GM23248 (cell line): ENCODE results near the gene SMPD3. TPM values are rescaled to one million over a fixed set of nuclear protein-coding genes. Genes with fewer than 3 reads are reported as not detected.

ENCODE experiments used
- DNase-seq: peaks from one replicate; pipeline ENCODE4 v3.0.0-alpha.2; 2015
- H2AFZ ChIP-seq: fragments of 200-600 bp; sonication (generic); 2 replicates; pipeline ENCODE4 v1.6.1; 2016; ENCODE audit warnings: antibody characterized with exemption
- H3F3A ChIP-seq: fragments of 200-600 bp; sonication (generic); 2 replicates; pipeline ENCODE4 v1.6.1; 2016; ENCODE audit warnings: mild to moderate bottlenecking, antibody characterized with exemption, mixed run types; ENCODE audit not compliant: insufficient read depth
- H3K27ac ChIP-seq: fragments of 200-600 bp; sonication (generic); 2 replicates; pipeline ENCODE4 v1.5.1; 2016; ENCODE audit warnings: mild to moderate bottlenecking
- H3K27me3 ChIP-seq: fragments of 200-600 bp; sonication (generic); replicated peaks from 2 replicates; pipeline ENCODE4 v1.6.1; 2016; ENCODE audit warnings: mild to moderate bottlenecking; ENCODE audit not compliant: insufficient read depth
- H3K36me3 ChIP-seq: fragments of 200-600 bp; sonication (generic); 2 replicates; pipeline ENCODE4 v1.6.1; 2016; ENCODE audit warnings: low read depth, mild to moderate bottlenecking
- H3K4me1 ChIP-seq: fragments of 200-600 bp; sonication (generic); 2 replicates; pipeline ENCODE4 v1.6.1; 2016; ENCODE audit warnings: mild to moderate bottlenecking; ENCODE audit not compliant: insufficient read depth
- H3K4me2 ChIP-seq: fragments of 200-600 bp; sonication (generic); one replicate; pipeline ENCODE4 v1.6.1; 2016; ENCODE audit warnings: mild to moderate bottlenecking; ENCODE audit not compliant: unreplicated experiment
- H3K4me3 ChIP-seq: fragments of 200-600 bp; sonication (generic); 2 replicates; pipeline ENCODE4 v1.5.1; 2016; ENCODE audit warnings: mild to moderate bottlenecking
- H3K79me2 ChIP-seq: fragments of 200-600 bp; sonication (generic); 2 replicates; pipeline ENCODE4 v1.6.1; 2016; ENCODE audit warnings: mild to moderate bottlenecking; ENCODE audit not compliant: insufficient read depth
- H3K9ac ChIP-seq: fragments of 200-600 bp; sonication (generic); 2 replicates; pipeline ENCODE4 v1.6.1; 2016; ENCODE audit warnings: mild to moderate bottlenecking
- H3K9me2 ChIP-seq: fragments of 200-600 bp; sonication (generic); 2 replicates; pipeline ENCODE4 v1.6.1; 2016; ENCODE audit warnings: mixed run types, mild to moderate bottlenecking, moderate library complexity; ENCODE audit not compliant: insufficient read depth
- H3K9me3 ChIP-seq: fragments of 200-600 bp; sonication (generic); one replicate; pipeline ENCODE4 v1.6.1; 2017; ENCODE audit warnings: low read depth
- H4K20me1 ChIP-seq: fragments of 200-600 bp; sonication (generic); 2 replicates; pipeline ENCODE4 v1.6.0; 2016; ENCODE audit not compliant: insufficient read depth
- EZH2 ChIP-seq: fragments of 200-600 bp; sonication (generic); IDR thresholded peaks from 2 replicates; pipeline ENCODE4 v1.6.1; 2018; ENCODE audit warnings: antibody characterized with exemption, mild to moderate bottlenecking; ENCODE audit not compliant: insufficient read depth, poor library complexity, severe bottlenecking
- EZH2phosphoT487 ChIP-seq: fragments of 200-600 bp; sonication (generic); IDR thresholded peaks from 2 replicates; pipeline ENCODE4 v1.6.1; 2018; ENCODE audit warnings: antibody characterized with exemption, moderate library complexity, mild to moderate bottlenecking, low read depth; ENCODE audit not compliant: insufficient read depth
- WGBS, 2 experiments: methylation state at CpG; one replicate each; pipeline ENCODE4 v1.1.6; 2015 to 2017; ENCODE audit warnings: low lambda C conversion rate in 2 of 2, low coverage in 1 of 2; ENCODE audit errors: missing lambda C conversion rate in 2 of 2; 5-methylcytosine and 5-hydroxymethylcytosine counted together
- in situ Hi-C: fragments of 300-500 bp; cut with MboI; formaldehyde crosslinking; loops from 2 replicates; pipeline ENCODE4 v1.15.0; 2020
- polyA plus RNA-seq: library from polyadenylated mRNA; unstranded; fragments of >200 nt; fragmentation: Nextera tagmentation; extraction: Ambion mirVana; gene quantifications from 2 replicates; pipeline ENCODE4 v1.2.1, GENCODE V29; 2016
- total RNA-seq: library from RNA; depleted of rRNA; stranded (reverse); fragments of >200 nt; shearing (Covaris generic); gene quantifications from 2 replicates; pipeline ENCODE4 v1.2.3, GENCODE V29; 2014

Gene SMPD3
- total and polyA plus RNA-seq, 2 experiments from 2014 or later, result 0.24 to 0.32 TPM

DNA sequence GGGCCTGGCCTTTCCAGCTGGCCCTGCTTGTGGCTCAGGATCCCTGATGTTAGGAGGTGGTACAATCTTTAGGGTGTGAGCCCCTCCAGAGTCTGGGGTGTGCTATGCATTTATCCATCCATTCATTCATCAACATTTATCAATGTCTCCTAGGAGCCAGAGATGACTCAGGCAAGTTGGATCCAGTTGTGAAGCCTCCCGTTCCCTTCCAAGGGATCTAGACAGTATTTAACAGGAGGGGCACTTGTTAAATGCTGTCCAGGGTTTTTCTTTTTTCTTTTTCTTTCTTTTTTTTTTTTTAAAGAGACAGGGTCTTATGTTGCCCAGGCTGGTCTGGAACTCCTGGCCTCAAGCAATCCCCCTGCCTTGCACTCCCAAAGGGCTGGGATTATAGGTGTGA, 42.0 kb upstream of the SMPD3 start:
- DNase-seq, result no peak
- TF ChIP-seq EZH2phosphoT487, result no peak
- TF ChIP-seq EZH2, result no peak
- no peaks in the 10 kb centered on the region for H3K27me3 ChIP-seq
- no peak overlapping the region for H3K9ac ChIP-seq
- no peak overlapping the region for H3K27ac ChIP-seq
- no peaks in the 10 kb centered on the region for H4K20me1 ChIP-seq
- H3K4me2 ChIP-seq, result no peak overlapping the region
- no peak overlapping the region for H2AFZ ChIP-seq
- H3K79me2 ChIP-seq, result no peaks in the 10 kb centered on the region
- H3K36me3 ChIP-seq, result no peaks in the 10 kb centered on the region
- peaks cover 3% of the 10 kb centered on the region; the same call in 1 of the 2 replicates for H3K4me1 ChIP-seq
- H3K9me2 ChIP-seq, result no peaks in the 10 kb centered on the region
- H3K9me3 ChIP-seq, result no peaks in the 10 kb centered on the region
- 29 to 34% methylated on average over 1 of the region's 1 CpG for WGBS, 2 experiments
- H3K4me3 ChIP-seq, result no peak overlapping the region
- in situ Hi-C loops, result no loop called here
- no peaks in the 10 kb centered on the region for H3F3A ChIP-seq

DNA sequence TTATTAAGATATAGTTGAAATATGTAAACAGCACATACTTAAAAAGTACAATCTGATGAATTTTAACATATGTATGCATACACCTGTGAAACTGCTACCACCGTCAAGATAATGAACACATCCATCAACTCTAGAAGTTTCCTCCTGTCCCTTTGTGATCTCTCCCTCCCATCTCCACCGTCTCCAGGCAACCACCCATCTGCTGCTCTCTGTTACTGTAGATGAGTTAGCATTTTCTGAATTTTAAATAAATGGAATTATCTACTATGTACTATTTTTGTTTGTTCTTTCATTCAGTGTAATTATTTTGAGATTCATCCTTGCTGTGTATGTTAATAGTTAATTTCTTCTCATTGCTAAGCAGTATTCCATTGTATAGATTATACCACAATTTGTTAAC, 40.2 kb upstream of the SMPD3 start:
- TF ChIP-seq EZH2 (no peak), EZH2phosphoT487 (no peak)
- no peak overlapping the region for H2AFZ ChIP-seq
- no peaks in the 10 kb centered on the region for H3F3A ChIP-seq
- peaks cover 3% of the 10 kb centered on the region; the same call in 1 of the 2 replicates for H3K4me1 ChIP-seq
- no peak overlapping the region for H3K4me3 ChIP-seq
- no peaks in the 10 kb centered on the region for H3K9me2 ChIP-seq
- H3K9me3 ChIP-seq, result no peaks in the 10 kb centered on the region
- 23 to 26% methylated on average over 2 of the region's 2 CpGs for WGBS, 2 experiments
- H3K9ac ChIP-seq, result no peak overlapping the region
- no peak for DNase-seq
- H4K20me1 ChIP-seq, result no peaks in the 10 kb centered on the region
- no peak overlapping the region for H3K27ac ChIP-seq
- H3K36me3 ChIP-seq, result no peaks in the 10 kb centered on the region
- in situ Hi-C loops, result no loop called here
- H3K27me3 ChIP-seq, result no peaks in the 10 kb centered on the region
- no peaks in the 10 kb centered on the region for H3K79me2 ChIP-seq
- no peak overlapping the region for H3K4me2 ChIP-seq

DNA sequence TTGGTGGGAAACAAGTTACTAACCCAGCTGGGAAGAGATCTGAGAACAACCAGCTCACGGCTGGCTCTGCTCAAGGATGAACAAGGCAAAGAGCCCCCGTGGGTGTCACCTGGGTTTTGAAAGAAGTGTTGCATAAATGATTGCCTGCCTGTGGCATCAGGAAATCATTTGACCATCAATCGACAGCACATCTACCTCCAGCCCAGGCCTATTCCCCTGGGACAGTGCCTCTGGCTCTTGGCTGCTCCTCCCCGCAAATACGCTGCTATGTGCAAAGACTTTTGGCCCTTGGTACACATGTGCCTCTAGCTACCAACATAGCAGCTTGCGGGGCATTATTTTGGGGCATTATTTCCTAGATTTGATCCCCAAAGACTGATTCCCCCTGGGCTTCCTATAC, 39.4 kb upstream of the SMPD3 start:
- no peaks in the 10 kb centered on the region for H3K9me2 ChIP-seq
- in situ Hi-C loops, result no loop called here
- no peak overlapping the region for H3K4me2 ChIP-seq
- no peaks in the 10 kb centered on the region for H4K20me1 ChIP-seq
- no peak overlapping the region for H3K9ac ChIP-seq
- no peaks in the 10 kb centered on the region for H3K36me3 ChIP-seq
- H3K9me3 ChIP-seq, result no peaks in the 10 kb centered on the region
- 45 to 51% methylated on average over 6 of the region's 6 CpGs for WGBS, 2 experiments
- H3K27ac ChIP-seq, result no peak overlapping the region
- H2AFZ ChIP-seq, result no peak overlapping the region
- no peaks in the 10 kb centered on the region for H3K79me2 ChIP-seq
- no peak for TF ChIP-seq EZH2
- TF ChIP-seq EZH2phosphoT487, result no peak
- no peaks in the 10 kb centered on the region for H3F3A ChIP-seq
- DNase-seq, result no peak
- H3K27me3 ChIP-seq, result no peaks in the 10 kb centered on the region
- no peak overlapping the region for H3K4me3 ChIP-seq
- peaks cover 3% of the 10 kb centered on the region; the same call in 1 of the 2 replicates for H3K4me1 ChIP-seq

GRCh38 chr16:68487203-68487514, 38.9 kb upstream of the SMPD3 start:
- H3K79me2 ChIP-seq, result no peaks in the 10 kb centered on the region
- no peak for TF ChIP-seq EZH2
- TF ChIP-seq EZH2phosphoT487, result no peak
- no peak overlapping the region for H3K27ac ChIP-seq
- in situ Hi-C loops, result no loop called here
- no peaks in the 10 kb centered on the region for H3K27me3 ChIP-seq
- H3K4me3 ChIP-seq, result no peak overlapping the region
- H3F3A ChIP-seq, result no peaks in the 10 kb centered on the region
- H3K4me2 ChIP-seq, result no peak overlapping the region
- H3K9me2 ChIP-seq, result no peaks in the 10 kb centered on the region
- H3K36me3 ChIP-seq, result no peaks in the 10 kb centered on the region
- no peaks in the 10 kb centered on the region for H4K20me1 ChIP-seq
- peaks cover 3% of the 10 kb centered on the region; the same call in 1 of the 2 replicates for H3K4me1 ChIP-seq
- no peak overlapping the region for H2AFZ ChIP-seq
- no peaks in the 10 kb centered on the region for H3K9me3 ChIP-seq
- H3K9ac ChIP-seq, result no peak overlapping the region
- 34 to 52% methylated on average over 4 of the region's 4 CpGs for WGBS, 2 experiments
- DNase-seq, result no peak

DNA sequence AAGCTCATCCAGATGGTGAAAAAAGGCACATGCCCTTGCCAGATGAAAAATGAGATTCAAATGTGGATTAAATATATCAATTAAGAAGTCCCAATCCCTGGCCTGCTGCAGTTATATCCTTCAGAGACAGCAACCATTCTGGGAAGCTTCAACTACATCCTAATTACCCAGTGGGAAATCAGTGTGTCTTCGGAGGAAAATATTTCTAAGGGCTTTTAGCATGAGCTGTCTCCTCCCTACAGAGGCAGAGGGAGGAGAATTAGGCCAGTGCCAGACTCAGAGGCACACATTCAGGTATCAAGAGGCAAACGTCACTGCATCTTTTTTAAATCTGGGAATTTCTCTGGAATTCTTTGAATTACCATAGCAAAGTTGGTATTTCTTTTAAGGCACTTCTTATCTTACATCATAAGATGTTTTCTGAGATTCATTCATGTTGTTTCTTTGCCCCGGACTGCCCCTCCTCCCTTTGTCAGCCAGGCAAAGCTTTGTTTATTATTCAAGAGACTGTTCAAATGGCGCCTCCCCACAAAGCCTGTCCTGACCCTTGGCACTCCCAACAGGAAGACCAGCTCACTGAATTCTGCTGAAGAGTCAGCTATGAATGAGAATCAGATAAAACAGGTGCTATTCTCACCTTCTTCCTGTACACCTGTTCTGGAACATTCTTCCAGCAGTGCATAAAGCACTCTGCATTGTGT, 38.3 kb upstream of the SMPD3 start:
- no peaks in the 10 kb centered on the region for H3F3A ChIP-seq
- no peaks in the 10 kb centered on the region for H4K20me1 ChIP-seq
- 9 to 16% methylated on average over 4 of the region's 4 CpGs for WGBS, 2 experiments
- H3K4me3 ChIP-seq, result no peak overlapping the region
- no peaks in the 10 kb centered on the region for H3K9me3 ChIP-seq
- DNase-seq, result no peak
- no peaks in the 10 kb centered on the region for H3K36me3 ChIP-seq
- no peaks in the 10 kb centered on the region for H3K79me2 ChIP-seq
- no peak overlapping the region for H3K9ac ChIP-seq
- no peaks in the 10 kb centered on the region for H3K27me3 ChIP-seq
- in situ Hi-C loops, result no loop called here
- no peaks in the 10 kb centered on the region for H3K9me2 ChIP-seq
- H2AFZ ChIP-seq, result no peak overlapping the region
- no peak overlapping the region for H3K27ac ChIP-seq
- H3K4me1 ChIP-seq, result peaks cover 3% of the 10 kb centered on the region; the same call in 1 of the 2 replicates
- TF ChIP-seq EZH2, result no peak
- no peak for TF ChIP-seq EZH2phosphoT487
- H3K4me2 ChIP-seq, result no peak overlapping the region
